ENCODE results near the gene IL18R1.

The IL18R1 gene

GRCh38 chr2:102436323-102436722 lies 80.7 kb downstream of the IL18R1 start:
- peak; percentile 44 for DNase-seq

- no peak for DNase-seq
Measured at GRCh38 chr2:102437122-102437521, 81.5 kb downstream of the IL18R1 start.

- no peak for DNase-seq
Measured at GRCh38 chr2:102438111-102438510, 82.5 kb downstream of the IL18R1 start.

- DNase-seq, result no peak
Measured at GRCh38 chr2:102438578-102438977, 83.0 kb downstream of the IL18R1 start.

GRCh38 chr2:102439065-102439695 lies 83.6 kb downstream of the IL18R1 start:
- no peak for DNase-seq

- DNase-seq, result peak; percentile 69
Measured at GRCh38 chr2:102442967-102443828, 87.6 kb downstream of the IL18R1 start.

GRCh38 chr2:102444233-102444632 lies 88.6 kb downstream of the IL18R1 start:
- no peak for DNase-seq

- DNase-seq, result no peak
Measured at GRCh38 chr2:102446936-102447335, 91.3 kb downstream of the IL18R1 start.
